Activated CD8-positive, alpha-beta memory T cell treated with anti-CD3 and anti-CD28 coated beads for 36 hours (primary cell): ENCODE measurements around the gene DNAH17. TPM values are rescaled to one million over a fixed set of nuclear protein-coding genes. Genes with fewer than 3 reads are reported as not detected.

Source experiments
- CTCF ChIA-PET: fragments of 350-600 bp; sonication (Branson Sonifier 250); formaldehyde crosslinking; loops from one replicate; lab custom pipeline; 2021; ENCODE audit warnings: antibody characterized with exemption; lab: Charles Lee
- POLR2A ChIA-PET: fragments of 350-600 bp; sonication (Branson Sonifier 250); formaldehyde crosslinking; loops from one replicate; lab custom pipeline; 2021; ENCODE audit warnings: antibody characterized with exemption; lab: Charles Lee
- total RNA-seq, 2 experiments: library from RNA; stranded (reverse); gene quantifications; one replicate each; pipeline ENCODE4 v1.2.3, GENCODE V29; 2021

Gene DNAH17
- total RNA-seq, 2 experiments from 2014 or later, result 0.08 to 0.10 TPM

DNA sequence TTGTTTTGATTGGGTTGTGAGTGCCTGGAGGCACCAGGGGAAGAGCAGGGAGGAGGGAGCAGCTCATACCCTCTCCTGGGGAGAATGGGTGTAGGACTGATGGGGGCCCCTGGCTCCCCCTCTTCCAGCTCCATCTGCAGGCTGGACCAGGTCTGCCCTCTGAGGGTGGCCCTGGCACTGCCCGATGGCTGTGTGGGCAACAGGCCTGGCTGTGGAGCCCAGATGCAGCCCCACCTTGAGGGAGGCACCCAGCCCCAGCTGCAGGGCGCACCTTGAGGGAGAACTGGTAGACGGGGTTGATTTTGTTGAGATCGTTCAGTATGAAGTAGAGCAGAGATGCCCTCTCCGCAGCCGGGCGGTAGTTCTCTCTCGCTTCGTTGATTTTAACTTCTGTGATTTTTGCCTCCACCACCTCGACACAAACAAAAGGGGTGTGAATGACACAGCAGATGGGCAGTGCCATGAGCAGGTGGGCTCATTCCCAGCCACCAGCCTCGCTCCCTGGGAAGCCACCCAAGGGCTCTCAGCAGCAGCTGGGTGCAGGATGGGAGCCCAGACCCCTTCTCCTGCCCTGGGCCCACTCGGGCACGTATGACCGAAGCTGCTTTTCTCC lies 127.1 kb downstream of the DNAH17 start:
- CTCF ChIA-PET, result no interaction called here

DNA sequence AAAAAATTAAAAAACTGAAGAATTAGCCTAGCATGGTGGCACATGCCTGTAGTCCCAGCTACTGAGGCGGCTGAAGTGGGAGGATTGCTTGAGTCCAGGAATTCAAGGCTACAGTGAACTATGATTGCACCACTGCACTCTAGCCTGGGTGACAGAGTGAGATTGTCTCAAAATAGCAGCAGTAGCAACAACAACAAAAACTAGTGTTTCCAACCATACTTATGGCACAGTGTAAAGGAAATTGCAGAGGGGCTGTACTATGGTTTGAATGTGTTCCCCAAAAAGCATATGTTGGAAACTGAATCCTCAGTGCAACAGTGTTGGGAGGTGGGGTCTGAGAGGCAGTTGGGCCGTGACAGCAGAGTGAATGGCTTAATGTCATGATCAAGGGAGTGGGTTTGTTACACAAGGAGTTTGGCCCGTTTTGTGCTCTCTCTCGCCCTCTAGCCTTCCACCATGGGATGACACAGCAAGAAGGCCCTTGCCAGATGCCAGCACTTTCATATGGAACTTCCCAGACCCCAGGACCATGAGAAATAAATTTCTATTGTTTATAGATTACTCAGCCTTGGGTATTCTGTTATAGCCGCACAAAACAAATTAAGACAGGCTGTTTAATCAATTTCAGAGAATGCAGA lies 128.7 kb downstream of the DNAH17 start:
- POLR2A ChIA-PET, result no interaction called here
- CTCF ChIA-PET, result interaction anchor here (1.1 kb wide), 1 partner anchor 84 kb away, joined by 3 read pairs; no protein-coding TSS in a partner anchor

More for the DNA sequence above, 127.1 kb downstream of the DNAH17 start:
- POLR2A ChIA-PET, result no interaction called here

DNA sequence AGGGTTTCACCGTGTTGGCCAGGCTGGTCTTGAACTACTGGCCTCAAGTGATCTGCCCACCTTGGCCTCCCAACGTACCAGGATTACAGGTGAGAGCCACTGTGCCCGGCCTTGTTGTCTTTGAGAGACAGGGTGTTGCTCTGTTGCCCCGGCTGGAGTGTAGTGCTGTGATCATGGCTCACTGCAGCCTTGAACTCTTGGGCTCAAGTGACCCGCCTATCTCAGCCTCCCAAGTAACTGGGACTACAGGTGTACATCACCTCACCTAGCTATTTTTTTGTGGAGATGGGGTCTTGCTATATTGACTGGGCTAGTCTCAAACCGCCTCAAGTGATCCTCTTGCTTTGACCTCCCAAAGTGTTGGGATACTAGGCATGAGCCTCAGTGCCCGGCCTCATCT lies 130.4 kb downstream of the DNAH17 start:
- POLR2A ChIA-PET, result interaction anchor here (0.7 kb wide), 1 partner anchor 192 kb away, joined by 12 read pairs; no protein-coding TSS in a partner anchor
- CTCF ChIA-PET, result interaction anchor here (0.6 to 2.1 kb wide), 8 partner anchors 13 to 496 kb away, joined by 3 to 6 read pairs (median 3); no protein-coding TSS in a partner anchor

DNA sequence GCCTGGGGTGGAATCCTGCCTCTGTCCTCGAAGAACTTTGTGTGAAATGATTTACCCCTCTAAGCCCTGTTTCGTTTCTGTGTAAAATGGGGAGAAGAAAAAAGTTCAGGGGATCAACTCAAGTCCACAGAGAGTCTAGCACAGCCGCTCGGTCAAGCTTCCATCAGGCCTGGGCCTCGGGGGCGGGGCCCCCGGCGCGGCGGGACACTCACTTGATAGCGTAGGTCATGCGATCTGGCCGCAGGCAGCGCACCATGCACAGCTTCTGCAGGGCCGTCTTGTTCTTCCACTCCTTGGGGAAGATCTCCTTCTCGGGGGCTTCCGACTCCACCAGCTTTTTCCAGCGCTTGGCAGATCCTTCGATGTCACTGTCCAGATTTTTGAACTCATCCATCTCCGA lies 132.8 kb downstream of the DNAH17 start:
- ChIA-PET CTCF (interaction anchor here (2.1 kb wide), 1 partner anchor 19 kb away, joined by 6 read pairs; no protein-coding TSS in a partner anchor), POLR2A (interaction anchor here (0.6 kb wide), 1 partner anchor 465 kb away, joined by 3 read pairs; no protein-coding TSS in a partner anchor)

DNA sequence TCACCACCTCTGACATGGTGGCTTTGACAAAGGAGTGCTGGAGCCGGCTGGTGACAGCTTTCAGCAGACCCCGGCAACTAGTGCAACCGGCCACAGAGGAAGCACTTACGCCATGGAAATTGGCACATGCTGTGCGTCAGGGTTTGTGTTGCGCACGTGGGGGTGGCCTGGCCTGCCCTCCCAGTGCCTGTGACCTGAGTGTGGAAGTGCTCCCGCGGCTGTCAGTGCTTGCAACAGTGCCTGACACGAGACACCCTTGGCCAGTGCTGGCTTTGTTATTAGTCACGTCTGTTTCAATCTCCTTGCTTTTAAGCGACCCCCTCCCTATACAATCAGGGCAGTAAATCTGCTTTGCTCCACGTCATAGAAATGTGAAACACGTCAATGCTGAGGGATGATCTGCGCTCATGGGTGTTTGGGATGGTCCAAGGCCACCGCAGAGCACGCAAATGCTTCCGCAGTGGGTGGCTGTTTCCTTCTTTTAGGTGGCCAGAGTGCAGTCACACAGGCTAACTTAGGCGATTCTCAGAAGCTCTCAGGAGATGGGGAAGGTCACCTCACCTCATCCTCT lies 134.5 kb downstream of the DNAH17 start:
- POLR2A ChIA-PET, result no interaction called here

DNA sequence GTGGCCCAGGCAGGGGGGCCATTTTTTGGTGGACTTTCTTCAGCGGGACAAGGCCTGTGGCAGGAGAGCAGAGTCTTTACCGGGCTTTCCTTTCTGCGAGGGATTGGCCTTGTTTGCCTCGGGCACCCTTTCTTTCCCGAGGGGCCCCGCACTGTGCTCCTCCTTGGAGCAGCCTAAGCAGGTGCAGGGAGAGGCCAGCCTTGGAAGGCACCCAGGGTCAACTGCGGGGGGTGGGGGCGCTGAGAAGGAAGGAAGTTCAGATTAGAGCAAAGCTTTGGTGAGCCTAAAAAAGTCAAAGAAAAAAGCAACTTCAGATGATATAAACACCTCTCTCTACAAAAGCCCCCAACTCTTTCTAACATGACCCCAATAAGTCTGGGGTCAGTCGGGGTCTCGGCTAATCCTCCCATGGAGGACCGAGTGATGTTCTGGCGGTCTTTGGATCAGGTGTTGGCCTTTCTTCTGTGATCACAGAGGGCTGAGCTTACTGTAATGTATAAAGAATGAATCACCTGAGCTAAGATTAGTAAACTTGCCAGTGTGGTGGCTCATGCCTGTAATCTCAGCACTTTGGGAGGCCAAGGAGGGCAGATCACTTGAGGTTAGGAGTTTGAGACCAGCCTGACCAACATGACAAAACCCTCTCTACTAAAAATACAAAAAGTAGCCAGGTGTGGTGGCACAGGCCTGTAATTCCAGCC lies 135.8 kb downstream of the DNAH17 start:
- CTCF ChIA-PET, result no interaction called here
- POLR2A ChIA-PET, result no interaction called here

More for the DNA sequence above, 134.5 kb downstream of the DNAH17 start:
- CTCF ChIA-PET, result no interaction called here

DNA sequence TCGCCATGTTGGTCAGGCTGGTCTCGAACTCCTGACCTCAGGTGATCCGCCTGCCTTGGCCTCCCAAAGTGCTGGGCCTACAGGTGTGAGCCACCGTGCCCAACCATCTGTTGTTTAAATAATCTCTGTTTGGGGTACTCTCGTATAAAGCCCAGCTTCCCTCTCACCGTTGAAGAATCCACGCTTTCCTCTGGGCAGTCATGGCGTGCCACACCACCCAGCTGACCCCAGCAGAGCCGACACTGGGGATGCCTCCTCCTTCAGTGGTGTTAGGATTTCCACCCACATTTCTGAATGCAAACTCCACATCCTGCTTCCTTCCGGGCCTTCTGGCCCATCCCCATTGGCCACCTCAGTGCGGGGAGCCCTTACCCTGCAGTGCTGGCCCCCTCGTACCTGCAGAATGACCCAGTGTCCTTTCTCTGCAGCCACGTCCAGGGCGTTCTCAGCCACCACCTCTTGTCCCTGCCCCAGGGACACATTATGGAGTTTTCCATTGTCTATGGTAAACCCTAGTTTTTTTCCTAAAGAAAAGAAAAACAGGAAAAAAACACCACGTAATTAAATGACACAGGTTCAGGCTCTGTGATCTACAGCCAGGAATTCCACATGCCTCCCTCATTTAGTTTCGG lies 138.4 kb downstream of the DNAH17 start:
- POLR2A ChIA-PET, result no interaction called here
- CTCF ChIA-PET, result no interaction called here

DNA sequence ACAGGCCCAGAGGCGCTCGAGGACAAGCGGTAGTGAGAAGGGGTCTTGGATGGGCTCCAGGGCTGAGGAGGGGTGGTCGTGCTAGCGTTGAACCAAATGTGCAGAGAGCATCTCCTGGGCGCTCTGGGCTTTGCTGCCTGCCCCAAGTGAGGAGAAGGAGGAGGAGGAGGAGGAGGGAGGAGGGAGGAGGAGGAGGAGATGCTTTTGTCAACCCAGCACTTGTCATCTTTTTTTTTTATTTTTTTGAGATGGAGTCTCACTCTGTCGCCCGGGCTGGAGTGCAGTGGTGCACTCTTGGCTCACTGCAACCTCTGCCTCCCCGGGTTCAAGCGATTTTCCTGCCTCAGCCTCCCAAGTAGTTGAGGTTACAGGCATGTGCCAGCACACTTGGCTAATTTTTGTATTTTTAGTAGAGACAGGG lies 138.9 kb downstream of the DNAH17 start:
- CTCF ChIA-PET, result interaction anchor here (0.6 kb wide), 1 partner anchor 282 kb away, joined by 4 read pairs; no protein-coding TSS in a partner anchor

DNA sequence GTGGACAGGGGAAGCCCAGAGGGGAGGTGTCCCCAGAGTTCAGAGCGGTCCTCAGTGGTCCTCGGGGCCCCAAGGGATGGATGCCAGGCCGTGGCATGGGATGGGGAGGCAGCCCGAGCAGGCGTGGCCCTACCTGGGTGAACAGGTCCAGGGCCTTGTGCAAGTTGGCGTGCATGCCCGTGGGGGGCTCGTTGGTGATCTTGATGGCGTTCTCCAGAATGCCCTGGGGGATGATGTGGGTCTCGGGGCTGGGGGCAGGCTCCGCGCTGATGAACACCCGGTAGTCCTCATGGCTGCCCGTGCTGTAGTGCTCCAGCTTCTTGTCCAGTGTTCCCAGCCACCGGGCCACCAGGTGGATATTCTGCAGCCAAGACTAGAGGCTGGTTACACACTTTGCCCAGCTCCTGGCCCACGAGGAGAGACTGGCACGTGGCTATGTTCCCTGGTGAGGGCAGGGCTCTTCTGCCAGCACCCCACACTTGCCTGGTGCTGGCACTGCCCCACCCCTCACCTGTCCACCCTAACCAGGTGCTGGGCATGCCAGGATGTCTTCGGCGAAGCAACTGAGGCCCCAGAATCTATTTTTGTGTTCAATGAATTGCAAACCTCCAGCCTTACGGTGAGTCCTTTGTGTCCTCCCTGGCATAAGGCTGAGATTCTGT lies 139.6 kb downstream of the DNAH17 start:
- POLR2A ChIA-PET, result no interaction called here
- CTCF ChIA-PET, result interaction anchor here (0.6 kb wide), 1 partner anchor 282 kb away, joined by 4 read pairs; no protein-coding TSS in a partner anchor

More for the DNA sequence above, 138.9 kb downstream of the DNAH17 start:
- POLR2A ChIA-PET, result no interaction called here

DNA sequence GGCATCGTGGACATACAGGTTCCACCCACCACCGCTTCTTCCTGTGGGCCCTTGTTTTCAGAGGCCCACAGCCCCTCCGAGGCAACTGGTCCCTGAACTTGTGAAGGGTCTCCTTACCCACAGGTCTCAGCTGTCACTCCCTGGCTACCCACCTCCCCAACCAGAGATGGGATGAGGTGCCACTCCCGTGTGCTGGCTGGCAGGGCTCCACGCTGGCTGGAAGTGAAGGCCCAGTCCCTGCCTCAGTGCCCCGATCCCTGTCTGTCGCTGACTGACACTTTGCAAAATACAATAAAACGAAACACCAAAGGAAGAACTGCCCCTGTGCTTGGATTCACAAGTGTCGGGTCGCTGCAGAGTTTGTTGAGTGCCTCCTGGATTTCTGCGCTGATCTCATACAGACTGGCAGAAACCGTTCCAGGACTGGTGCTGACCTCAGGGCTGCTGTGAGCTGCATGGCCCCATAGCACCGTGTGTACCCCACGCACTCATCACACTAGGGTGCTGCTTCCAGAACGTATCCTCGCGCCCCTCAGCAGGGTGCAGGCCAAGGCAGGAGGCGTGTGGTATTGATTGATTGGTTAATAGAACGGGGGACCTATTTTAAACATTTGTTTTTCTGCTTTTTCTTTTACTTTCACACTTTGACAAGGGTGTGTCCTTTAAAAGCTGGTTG lies 141.7 kb downstream of the DNAH17 start:
- ChIA-PET CTCF (no interaction called here), POLR2A (interaction anchor here (0.8 kb wide), 1 partner anchor 11 kb away, joined by 3 read pairs; no protein-coding TSS in a partner anchor)

DNA sequence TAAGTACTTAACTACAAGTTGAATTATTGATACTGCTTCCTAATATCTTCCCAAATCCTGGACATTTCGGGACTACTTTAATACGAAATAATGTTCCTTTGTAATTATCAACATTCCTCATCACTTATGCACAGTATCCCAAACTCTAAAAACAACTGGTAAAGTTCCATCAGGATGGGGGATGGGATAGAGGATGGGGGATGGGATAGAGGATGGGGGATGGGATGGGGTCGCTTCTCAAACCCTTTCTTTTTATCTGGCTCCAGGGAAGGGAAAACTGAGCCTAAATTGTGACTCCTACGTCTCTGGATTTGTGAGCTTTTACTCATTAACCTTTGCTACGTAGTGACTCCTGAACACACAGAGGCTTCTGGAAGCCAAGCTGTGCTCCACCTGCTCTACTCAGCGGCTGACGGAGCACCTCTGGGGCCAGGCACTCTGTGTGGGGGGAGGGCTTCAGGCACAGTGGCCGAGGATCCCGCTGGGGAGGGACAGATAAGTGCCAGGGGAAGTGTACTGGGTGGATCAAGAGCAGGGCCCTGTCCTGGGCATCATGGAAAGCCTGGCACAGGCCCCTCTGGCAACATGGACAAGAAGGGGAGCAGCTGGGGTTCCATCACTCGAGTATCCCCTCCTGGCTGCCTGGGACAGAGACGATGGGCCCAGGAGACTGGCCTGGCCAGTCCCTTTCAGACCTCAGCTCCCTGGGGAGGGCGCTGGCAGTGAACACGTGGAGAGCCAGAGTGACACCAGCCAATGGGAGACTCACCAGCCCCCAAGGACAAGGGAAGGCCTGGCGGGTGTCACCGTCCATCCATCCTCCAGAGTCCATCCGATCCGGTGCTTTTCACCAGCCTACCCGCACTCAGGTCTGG lies 142.5 kb downstream of the DNAH17 start:
- POLR2A ChIA-PET, result no interaction called here

DNA sequence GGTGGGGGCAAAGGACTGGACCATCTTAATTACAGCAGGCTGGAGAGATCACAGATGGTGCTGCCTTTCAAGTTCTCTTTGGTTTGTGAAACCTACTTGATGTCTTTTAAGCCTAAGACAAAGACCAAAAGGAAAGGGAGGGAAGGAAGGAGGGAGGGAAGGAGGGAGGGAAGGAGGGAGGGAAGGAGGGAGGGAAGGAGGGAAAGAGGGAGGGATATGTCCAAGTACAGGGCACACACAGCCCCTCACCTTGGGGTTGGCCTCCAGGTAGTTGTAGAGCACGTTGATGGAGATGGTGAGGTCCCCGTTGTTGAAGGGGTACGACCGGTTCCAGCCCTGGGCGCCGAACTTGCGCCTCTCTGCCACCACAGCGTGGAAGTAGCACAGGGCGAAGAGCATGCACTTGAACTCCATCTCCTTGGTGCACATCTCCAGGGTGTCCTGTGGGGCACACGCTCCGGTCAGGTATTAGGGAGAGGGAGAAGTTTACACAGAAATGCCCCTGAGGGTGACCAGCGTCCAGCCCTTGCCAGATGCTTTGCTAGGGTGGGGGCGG lies 143.3 kb downstream of the DNAH17 start:
- POLR2A ChIA-PET, result no interaction called here
- CTCF ChIA-PET, result interaction anchor here (1.3 kb wide), 1 partner anchor 73 kb away, joined by 3 read pairs; no protein-coding TSS in a partner anchor

More for the DNA sequence above, 142.5 kb downstream of the DNAH17 start:
- CTCF ChIA-PET, result interaction anchor here (1.3 kb wide), 1 partner anchor 74 kb away, joined by 3 read pairs; no protein-coding TSS in a partner anchor

DNA sequence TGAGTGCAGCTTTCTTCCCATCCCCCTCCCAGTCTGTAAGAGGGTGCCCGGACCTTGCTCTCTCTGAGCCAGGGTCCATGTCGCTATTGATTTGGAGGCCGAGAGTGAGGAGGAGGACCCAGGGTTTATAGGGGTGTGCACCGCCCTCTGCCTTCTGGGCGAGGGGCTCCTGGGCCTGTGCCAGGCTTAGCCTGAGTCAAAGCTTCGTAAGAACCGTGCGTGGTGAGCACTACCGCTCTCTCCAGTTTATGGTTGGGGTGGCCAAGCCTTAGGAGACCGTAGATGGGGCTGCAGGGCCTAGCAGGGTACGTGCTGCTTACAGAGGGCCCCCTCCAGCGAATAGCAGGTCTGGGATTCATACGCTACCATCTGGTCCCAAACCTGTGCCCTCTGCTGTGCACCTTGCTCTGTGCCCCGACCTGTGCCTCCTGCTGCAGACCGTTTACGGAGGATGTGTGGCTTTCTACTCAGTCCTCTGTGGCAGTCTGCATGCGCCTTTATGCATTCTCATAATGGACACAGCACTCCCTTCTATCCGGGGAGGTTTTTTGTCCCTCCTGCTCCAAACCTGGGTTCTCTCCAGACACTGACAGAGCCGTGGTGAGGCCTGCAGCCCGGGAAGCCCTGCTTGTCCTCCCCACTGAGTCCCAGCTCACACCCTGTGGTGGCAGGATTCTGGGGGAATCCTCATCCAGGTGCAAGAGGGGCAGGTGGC lies 144.0 kb downstream of the DNAH17 start:
- ChIA-PET POLR2A (no interaction called here), CTCF (interaction anchor here (1.6 kb wide), 1 partner anchor 11 kb away, joined by 5 read pairs; no protein-coding TSS in a partner anchor)

DNA sequence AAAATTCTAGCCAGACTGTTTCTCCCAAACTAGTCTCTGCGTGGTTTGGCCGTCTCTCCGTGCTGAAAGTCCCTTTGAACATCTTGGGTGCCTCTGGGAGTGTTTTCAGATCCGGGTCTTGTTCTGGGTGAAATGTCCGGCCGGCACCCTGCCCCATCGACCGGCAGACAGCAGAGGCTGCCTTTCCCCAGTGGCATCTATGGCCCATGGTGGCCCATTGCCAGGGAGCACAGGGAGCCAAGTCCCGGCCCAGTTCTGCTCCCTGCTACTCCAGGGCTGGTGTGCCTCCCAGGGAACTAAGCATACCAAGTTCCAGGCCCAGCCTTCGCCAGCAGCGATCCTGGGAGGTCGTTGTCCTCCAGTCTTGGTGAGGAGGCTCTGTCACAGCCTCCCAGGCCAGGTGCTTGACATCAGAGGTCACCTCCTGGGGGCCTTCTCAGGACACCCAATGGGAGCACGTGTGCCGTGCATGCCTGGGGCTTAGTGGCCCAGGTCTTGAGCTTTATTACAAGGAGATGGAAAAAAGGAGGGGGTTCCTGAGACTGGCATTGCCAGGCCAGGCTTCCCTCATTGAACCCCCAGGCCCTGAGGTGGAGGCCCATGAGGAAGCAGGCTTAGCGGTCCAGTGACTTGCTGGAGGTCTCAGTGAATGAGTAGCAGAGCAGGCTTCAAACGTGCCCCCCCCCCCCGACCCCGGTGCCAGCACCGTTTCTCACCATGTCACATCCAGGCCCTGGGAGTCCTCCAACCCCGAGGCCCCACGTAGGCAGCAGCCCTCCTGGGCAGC lies 144.8 kb downstream of the DNAH17 start:
- POLR2A ChIA-PET, result no interaction called here
- CTCF ChIA-PET, result interaction anchor here (1.6 kb wide), 1 partner anchor 11 kb away, joined by 5 read pairs; no protein-coding TSS in a partner anchor

DNA sequence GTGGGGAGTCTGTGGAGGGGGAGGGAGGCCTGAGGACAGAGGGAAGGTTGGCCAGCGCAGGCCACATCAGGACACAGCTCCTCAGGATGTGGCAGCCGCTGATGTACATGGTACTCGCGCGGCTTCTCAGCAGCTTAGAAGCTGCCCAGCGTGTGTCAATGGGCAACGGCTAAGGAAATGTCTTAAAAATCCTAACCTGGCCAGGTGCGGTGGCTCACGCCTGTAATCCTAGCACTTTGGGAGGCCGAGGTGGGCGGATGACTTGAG lies 145.6 kb downstream of the DNAH17 start:
- ChIA-PET CTCF (interaction anchor here (1.6 kb wide), 1 partner anchor 10 kb away, joined by 5 read pairs; no protein-coding TSS in a partner anchor), POLR2A (no interaction called here)
